H7 (cell line): ENCODE measurements around the gene NAGPA. TPM values are rescaled to one million over a fixed set of nuclear protein-coding genes. Genes with fewer than 3 reads are reported as not detected.
A peak's percentile ranks its signal among the peaks of the same experiment; 100 is the strongest.

Source experiments
- DNase-seq: peaks from one replicate; pipeline ENCODE4 v3.0.0; 2012
- H3K27me3 ChIP-seq: 2 replicates; pipeline ENCODE4 v1.6.0; 2011; ENCODE audit warnings: mild to moderate bottlenecking, low read length; ENCODE audit not compliant: control insufficient read depth, insufficient read depth
- H3K36me3 ChIP-seq: replicated peaks from 2 replicates; pipeline ENCODE4 v1.5.1; 2011; ENCODE audit warnings: low read length; ENCODE audit not compliant: control insufficient read depth, insufficient read depth
- H3K4me3 ChIP-seq: 2 replicates; pipeline ENCODE4 v1.5.1; 2011; ENCODE audit warnings: low read depth, mild to moderate bottlenecking, control low read depth, low read length, moderate library complexity; ENCODE audit not compliant: insufficient read depth
- total RNA-seq: library from RNA; depleted of rRNA; stranded (reverse); fragments of >200 nt; shearing (Covaris generic); gene quantifications from 2 replicates; pipeline ENCODE4 v1.2.3, GENCODE V29; 2014

NAGPA gene
- total RNA-seq, 1 experiment from 2014 or later, result 12.7 TPM

DNA sequence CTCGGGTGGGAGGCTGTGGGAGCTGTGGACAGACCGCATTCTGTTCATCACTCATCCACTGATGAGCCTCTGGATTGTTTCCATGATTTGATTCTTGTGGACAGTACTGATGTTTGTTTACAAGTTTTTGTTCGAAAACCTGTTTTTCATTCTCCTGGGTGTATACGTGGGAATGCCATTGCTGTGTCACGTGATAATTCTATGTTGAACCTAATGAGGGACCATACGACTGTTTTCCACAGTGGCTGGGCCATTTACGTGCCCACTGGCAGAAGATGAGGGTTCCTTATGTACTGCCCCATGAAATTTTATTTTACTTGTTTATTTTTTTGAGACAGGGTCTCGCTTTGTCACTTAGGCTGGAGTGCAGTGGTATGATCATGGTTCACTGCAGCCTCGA, 35.3 kb upstream of the NAGPA start:
- no peak overlapping the region for H3K4me3 ChIP-seq
- peak; percentile 5 for DNase-seq
- no peaks in the 10 kb centered on the region for H3K27me3 ChIP-seq

DNA sequence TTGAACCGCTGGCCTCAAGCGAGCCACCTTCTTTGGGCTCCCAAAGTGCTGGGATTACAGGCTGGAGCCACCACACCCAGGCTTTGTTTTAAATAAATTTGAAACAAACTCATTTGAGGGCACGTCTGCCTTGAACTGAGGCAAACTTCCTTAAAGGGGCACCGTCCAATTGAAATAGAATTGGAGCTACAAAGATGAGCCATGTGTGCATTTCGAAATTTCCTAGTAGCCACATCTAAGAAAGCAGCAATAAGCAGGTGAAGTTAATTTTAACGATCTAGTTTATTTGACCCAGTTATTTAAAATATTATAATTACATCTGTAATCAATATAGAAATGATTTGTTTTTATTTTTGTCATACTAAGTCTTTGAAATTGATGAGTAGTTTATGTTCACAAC, 32.8 kb upstream of the NAGPA start:
- no peak for DNase-seq
- H3K27me3 ChIP-seq, result no peaks in the 10 kb centered on the region
- H3K36me3 ChIP-seq, result no peaks in the 10 kb centered on the region
- no peak overlapping the region for H3K4me3 ChIP-seq

More for the DNA sequence above, 35.3 kb upstream of the NAGPA start:
- no peaks in the 10 kb centered on the region; the same call in 1 of the 2 replicates for H3K36me3 ChIP-seq

- no peak for DNase-seq
- no peaks in the 10 kb centered on the region for H3K36me3 ChIP-seq
- H3K4me3 ChIP-seq, result no peak within 1 kb of the TSS
- H3K27me3 ChIP-seq, result no peaks in the 10 kb centered on the region
Observed at GRCh38 chr16:5065813-5066212, 32.1 kb upstream of the NAGPA start, which contains the start of gene C16orf89. Gene C16orf89, minus strand, starts transcription at chr16:5065956. Its CDS starts 48 bp downstream, at chr16:5065908.

DNA sequence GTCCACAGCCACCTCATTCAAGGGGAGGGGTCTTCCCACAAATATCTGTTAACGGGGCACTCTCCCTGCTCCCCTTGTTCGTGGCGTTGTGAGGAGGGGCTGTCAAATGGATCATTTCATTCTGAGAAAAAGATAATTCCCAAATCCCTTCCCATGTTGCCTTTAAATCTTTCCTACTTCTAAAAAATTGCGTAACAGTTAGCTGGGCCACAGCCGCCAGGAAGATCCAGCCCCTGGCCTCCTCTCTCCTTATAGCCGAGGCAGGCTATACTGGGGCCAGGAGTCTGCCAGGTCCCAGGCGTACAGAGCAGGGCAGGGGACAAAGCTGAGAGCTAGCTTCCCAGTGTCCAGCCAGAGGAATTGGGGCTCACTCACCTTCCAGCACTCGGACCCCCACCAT, 31.6 kb upstream of the NAGPA start:
- no peak overlapping the region for H3K4me3 ChIP-seq
- no peaks in the 10 kb centered on the region for H3K36me3 ChIP-seq
- H3K27me3 ChIP-seq, result no peaks in the 10 kb centered on the region
- DNase-seq, result no peak

DNA sequence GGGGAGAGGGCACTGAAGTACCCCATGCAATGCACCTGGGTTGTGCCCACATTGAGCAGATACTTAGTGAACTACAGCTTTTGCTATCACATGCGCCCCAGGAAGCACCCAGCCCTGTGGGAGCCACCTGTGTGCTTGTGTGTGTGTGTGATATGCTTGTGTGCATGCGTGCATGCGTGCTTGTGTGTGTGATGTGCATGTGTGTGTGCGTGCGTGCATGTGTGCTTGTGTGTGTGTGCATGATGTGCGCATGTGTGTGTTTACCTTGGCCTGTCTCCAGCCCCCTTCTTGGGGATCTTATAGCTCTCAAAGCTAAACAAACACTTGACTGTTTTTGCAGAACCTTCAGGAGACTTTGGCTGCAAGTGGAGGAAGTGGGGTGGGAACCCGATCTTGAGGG, 31.2 kb upstream of the NAGPA start:
- no peak overlapping the region for H3K4me3 ChIP-seq
- H3K27me3 ChIP-seq, result no peaks in the 10 kb centered on the region
- no peaks in the 10 kb centered on the region for H3K36me3 ChIP-seq
- DNase-seq, result no peak

- Histone ChIP-seq H3K27me3 (no peaks in the 10 kb centered on the region), H3K4me3 (no peak overlapping the region), H3K36me3 (no peaks in the 10 kb centered on the region)
- DNase-seq, result peak; percentile 48
Observed at GRCh38 chr16:5062790-5063765, 29.3 kb upstream of the NAGPA start.

DNA sequence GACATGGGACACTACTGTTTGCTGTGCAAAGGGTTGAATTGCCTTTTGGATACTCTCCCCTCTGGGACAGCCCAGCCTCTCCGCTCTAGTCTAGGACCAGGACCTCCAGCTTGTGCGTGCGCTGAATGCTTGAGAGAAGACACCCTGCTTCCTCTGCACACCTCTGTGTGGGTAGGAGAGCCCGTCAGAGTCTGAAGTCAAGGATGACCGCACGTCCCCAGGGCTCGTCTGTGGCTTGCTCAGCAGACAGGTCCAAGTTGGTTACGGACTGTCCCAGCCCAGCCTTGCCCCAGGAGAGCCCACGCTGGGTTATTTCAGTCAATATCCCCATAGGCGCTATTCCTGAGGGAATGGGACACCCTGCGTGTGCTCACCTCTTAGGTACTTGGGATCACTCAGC, 28.3 kb upstream of the NAGPA start:
- Histone ChIP-seq H3K36me3 (no peaks in the 10 kb centered on the region), H3K27me3 (no peaks in the 10 kb centered on the region)

GRCh38 chr16:5060073-5060641, 26.4 kb upstream of the NAGPA start:
- Histone ChIP-seq H3K36me3 (no peaks in the 10 kb centered on the region), H3K27me3 (no peaks in the 10 kb centered on the region), H3K4me3 (no peak overlapping the region)
- DNase-seq, result no peak

More for the DNA sequence above, 28.3 kb upstream of the NAGPA start:
- H3K4me3 ChIP-seq, result no peak overlapping the region
- DNase-seq, result peak; percentile 35

GRCh38 chr16:5059386-5060072, 25.8 kb upstream of the NAGPA start:
- peak; percentile 79 for DNase-seq
- H3K27me3 ChIP-seq, result no peaks in the 10 kb centered on the region
- no peaks in the 10 kb centered on the region for H3K36me3 ChIP-seq
- H3K4me3 ChIP-seq, result no peak overlapping the region

GRCh38 chr16:5058476-5058875, 24.7 kb upstream of the NAGPA start:
- no peak overlapping the region for H3K4me3 ChIP-seq
- H3K36me3 ChIP-seq, result no peaks in the 10 kb centered on the region
- no peaks in the 10 kb centered on the region for H3K27me3 ChIP-seq
- peak; percentile 93 for DNase-seq

- H3K36me3 ChIP-seq, result no peaks in the 10 kb centered on the region
- peak; percentile 91 for DNase-seq
Observed at GRCh38 chr16:5056352-5056751, 22.6 kb upstream of the NAGPA start.

DNA sequence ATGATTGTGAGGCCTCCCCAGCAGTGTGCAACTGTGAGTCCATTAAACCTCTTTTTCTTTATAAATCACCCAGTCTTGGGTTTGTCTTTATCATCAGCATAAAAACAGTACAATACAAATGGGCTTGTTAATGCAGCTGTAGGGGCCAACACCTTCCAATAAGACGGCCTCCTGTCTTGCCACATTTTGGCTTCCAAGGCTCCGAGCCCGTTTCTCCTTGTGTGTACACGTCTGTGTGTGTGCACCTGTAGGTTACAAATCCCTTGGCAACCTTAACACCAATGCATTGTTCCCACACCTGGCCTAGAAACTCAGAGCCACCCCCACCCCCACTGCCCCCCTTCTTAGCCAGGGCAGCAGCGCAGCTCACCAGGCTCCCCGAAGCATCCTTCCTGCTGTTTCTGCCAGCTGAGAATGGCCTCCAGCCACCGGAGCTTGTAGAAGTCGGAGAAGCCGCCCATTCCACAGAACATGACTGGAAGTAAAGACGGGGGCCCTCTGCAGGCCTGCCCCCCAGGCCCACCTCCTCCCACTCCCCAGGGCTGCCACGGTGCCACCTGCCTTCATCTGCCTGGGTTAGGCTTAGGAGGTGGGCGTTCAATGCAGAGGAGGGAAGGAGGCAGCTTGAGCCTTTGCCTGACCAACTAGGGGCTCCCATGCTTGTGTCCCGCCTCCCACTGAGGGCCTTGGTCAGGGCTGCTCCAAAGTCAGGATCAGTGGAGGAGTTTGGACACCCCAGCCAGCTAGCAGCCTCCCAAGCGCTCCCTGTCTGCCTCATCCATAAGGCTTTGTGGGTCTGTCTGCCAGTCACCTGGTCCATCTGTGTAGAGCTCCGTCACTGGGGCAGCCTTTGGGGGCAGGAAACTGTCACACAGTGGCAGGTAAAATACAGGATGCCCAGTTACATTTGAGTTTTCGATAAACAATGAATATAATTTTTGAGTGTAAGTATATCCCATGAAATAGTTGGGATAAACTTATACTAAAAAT, 21.4 kb upstream of the NAGPA start:
- H3K4me3 ChIP-seq, result no peak overlapping the region
- H3K36me3 ChIP-seq, result no peaks in the 10 kb centered on the region
- no peak for DNase-seq
- no peaks in the 10 kb centered on the region for H3K27me3 ChIP-seq

More at GRCh38 chr16:5056352-5056751, 22.6 kb upstream of the NAGPA start:
- no peak overlapping the region for H3K4me3 ChIP-seq
- H3K27me3 ChIP-seq, result no peaks in the 10 kb centered on the region

GRCh38 chr16:5046914-5047313, 13.2 kb upstream of the NAGPA start:
- Histone ChIP-seq H3K36me3 (no peaks in the 10 kb centered on the region), H3K4me3 (no peak overlapping the region), H3K27me3 (no peaks in the 10 kb centered on the region)
- DNase-seq, result peak; percentile 63
